ENCODE data around the gene PEPD.

PEPD gene

GRCh38 chr19:33545217-33545981, 23.8 kb upstream of the PEPD start:
- no peak for DNase-seq

DNA sequence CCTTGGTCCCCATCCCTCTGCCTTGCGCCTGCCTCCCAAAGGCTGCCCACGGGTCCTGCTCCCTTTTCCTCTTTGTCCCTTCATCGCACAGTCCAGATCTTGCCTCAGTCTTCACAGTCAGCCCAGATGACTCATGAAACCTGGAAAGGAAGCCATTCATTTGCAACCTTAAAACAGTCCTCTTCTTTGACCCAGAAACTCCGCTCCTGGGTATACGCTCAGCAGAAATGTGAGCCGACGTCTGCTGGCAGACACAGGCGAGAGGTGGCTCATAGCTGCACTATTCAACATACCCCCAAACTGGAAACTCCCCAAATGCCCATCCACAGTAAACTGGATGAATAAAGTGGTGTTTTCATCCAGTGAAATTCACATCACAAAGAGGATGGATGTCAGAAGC, 13.6 kb upstream of the PEPD start:
- DNase-seq: no peak

- no peak for DNase-seq
These were observed 11.4 kb upstream of the PEPD start for GRCh38 chr19:33532859-33533460.

DNA sequence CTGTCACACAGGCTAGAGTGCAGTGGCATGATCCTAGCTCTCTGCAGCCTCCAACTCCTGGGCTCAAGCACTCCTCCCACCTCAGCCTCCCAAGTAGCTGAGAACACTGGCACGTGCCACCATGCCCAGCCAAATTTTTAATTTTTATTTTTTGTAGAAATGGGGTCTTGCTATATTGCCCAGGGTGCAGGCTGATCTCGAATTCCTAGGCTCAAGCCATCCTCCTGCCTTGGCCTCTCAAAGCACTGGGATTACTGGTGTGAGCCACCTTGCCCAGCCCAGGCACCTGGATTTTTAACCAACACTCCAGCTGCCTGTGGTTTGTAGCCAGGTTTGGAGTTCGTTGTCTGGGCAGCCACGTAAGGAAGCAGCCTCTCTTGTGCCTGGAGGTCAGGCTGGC, 9.3 kb upstream of the PEPD start:
- no peak for DNase-seq

DNA sequence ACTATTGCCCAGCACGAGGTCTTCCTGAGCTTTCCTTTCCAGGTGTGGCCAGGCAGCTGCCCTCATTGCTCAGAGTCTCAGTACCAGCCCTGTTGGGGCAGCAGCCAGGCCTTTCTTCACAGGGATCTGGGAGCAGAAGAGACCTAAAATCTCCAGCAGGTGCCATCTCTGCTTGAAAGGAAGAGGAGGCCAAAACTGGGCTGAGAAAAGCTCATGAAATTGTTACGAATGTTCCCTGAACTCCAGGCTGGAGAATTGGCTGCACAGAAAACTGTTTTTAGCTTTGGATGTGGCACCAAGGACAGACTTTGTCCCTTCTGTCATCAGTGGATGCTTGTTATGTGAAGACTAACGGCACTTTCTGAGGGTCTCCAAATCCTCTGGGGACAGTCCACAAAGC, 8.7 kb upstream of the PEPD start:
- DNase-seq: no peak

DNA sequence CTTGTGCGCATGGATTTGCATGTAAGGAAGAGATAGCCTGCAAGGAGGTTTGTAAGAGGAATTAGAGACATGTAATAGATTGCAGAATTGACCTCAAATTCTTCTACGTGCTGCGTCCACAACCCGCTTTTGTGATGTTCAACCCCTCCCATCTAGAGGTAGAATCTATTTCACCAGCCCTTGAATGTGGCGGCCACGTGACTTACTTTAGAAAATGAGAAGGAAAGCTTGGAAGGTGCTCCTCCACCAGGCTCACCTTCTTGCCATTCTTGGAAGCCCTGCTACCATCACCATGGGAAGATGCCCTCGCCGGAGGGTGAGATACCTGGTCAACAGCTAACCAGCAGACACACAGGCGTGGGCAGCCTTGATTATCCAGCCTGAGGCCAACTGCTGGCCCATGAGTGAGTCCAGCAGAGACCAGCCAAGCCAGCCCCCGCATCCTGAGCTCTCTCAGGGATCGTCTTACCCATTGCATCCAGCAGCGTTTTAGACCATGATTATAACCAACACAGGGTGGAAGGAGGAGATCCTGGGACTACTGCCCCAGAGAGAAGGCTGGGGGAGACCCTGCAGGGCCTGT, 7.6 kb upstream of the PEPD start:
- DNase-seq: no peak

DNA sequence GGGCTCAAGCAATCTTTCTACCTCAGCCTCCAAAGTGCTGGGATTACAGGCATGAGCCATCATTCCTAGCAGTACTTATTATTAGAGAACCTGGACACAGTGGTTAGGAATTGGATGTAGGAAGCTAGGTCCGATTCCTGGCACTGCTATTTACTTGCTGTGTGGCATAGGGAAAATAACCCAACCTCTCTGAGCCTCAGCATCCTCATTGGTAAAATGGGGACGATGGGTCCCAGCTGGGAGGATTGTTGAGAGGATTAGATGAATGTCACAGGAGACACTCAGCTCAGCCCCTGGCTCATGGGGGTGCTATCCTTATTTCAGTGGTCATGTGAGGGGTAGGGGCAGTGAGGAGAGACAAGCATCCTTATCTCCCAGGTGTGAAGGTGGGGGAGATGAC, 6.8 kb upstream of the PEPD start:
- no peak for DNase-seq

- no peak for DNase-seq
These were observed 5.5 kb upstream of the PEPD start for GRCh38 chr19:33527125-33527524.

DNA sequence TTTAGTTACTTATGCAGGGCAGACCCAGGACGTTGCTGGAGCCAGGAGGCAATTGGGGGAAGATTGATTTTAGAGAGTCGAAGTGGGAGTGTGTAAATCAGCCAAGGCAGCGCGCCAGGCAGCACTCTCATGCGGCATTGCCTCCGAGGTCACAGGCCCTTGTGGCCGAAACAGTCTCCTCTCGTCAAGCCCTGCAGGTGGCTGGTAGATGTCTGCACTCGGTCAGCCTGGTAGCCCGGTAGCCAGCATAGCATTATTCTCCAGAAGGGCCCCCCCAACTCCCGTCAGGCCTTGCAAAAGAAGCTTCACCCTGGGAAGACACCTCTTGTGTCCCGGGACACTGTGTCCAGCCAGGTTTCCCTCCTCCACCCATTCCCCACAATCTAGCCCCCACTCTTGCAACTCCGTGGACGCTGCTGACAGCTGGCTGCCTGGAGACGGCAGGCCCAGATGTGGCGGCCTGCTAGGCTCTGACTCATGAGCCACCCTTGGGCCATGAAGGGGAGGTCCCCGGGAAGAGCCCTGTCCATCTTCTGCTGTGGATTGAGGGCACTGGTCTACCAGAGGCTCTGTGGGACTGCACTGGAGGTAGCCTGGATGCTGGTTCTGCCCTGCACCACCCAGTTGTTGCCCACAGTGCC, 2.6 kb upstream of the PEPD start:
- DNase-seq: no peak

DNA sequence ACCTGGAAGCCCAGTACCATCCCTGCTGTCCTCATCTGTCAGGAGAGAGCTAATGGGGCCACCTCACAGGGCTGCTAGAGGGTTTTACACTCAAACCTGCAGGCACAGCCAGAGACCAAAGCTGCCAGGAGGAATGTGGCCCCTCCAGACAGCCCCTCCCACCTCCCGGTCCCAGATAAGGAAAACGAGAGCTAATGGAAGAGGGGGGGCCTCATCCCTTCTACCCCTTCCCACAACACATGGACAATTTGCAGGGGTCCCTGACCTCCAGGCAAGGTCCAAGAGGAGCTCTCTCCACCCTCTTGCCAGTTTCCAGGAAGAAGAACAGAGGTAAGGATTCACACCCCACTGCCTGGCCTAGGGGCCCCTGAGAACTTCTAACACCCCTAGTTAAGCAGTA, 1.6 kb upstream of the PEPD start:
- DNase-seq: no peak

DNA sequence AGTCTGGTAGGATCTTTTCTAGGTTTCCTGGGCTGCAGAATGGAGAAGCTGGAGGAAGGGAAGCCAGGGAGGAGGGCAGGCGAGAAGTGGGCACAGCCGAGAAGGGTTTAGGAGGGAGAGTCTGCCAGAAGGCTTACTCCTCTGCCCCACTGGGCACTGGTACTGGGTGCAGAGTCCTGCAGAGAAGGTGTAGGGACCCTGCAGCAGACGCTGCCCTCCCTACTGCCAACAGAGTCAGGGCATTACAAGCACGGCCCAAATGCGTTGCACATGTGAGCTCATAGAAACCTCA, 726 bp upstream of the PEPD start:
- DNase-seq: no peak

DNA sequence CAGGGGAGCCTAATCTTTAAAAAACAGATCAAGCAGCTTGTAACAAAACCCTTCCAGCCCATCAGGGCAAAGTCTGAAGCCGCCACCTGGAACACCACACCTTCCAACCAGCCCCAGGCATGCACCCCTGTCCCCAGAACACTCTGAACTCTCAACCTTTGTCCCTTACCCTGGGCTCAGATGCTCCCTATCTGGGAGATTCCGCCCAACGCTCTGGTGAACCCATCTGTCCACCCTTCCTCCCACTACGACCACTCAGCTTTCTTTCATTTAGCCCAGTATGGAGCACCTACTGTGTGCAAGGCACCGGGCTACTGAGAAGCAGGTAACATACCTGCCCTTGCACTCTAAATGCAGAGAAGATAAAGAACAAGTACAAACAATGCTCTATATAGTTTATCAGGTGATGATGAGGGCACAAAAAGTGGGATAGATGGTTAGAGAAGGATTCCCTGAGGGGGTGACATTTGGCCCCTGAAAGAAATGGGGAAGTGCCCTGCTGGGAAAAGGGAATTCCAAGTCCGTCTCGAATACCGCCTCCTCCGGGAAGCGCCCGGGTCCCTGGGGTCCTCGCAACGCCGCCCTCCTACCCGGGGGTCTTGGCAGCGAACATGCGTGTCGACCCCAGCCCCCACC, 629 bp downstream of the PEPD start:
- peak in 1 of 2 donors; percentile 4 for DNase-seq

DNA sequence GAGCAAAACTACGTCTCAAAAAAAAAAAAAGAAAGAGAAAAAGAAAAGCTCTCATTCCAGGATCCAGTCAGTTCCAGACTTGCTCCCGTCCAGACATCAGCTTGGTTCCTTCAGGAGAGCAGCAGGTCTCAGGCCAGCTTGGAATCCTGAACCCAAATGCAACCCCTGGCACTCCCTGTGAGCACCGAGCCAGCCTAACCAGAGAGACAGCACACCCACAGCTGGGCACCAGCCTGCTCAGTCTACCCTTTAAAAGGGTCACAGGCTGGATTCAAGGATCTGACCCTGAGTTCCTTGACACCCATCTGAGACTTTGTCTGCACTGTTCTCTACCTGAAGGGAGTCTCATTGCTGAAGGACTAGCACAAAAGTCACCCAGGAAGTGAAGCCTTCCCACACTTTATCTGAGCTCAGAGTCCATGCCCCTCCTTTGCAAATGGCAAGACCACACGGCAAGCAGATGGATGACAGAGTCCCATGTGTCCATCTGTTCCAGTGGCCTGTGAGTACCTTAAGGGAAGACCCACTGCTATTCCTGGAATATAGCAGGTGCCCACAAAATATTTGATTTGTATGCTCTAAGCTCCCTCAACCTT, 1.4 kb downstream of the PEPD start:
- no peak for DNase-seq

GRCh38 chr19:33519416-33519815, 2.2 kb downstream of the PEPD start:
- no peak for DNase-seq

- no peak for DNase-seq
These were observed 3.0 kb downstream of the PEPD start for GRCh38 chr19:33518541-33518940.

GRCh38 chr19:33517922-33518321, 3.7 kb downstream of the PEPD start:
- no peak for DNase-seq

GRCh38 chr19:33515921-33516320, 5.7 kb downstream of the PEPD start:
- DNase-seq: no peak

- peak; percentile 3 to 13 for DNase-seq
These were observed 6.6 kb downstream of the PEPD start for GRCh38 chr19:33514885-33515551.

- no peak for DNase-seq
These were observed 8.2 kb downstream of the PEPD start for GRCh38 chr19:33513424-33513823.

DNA sequence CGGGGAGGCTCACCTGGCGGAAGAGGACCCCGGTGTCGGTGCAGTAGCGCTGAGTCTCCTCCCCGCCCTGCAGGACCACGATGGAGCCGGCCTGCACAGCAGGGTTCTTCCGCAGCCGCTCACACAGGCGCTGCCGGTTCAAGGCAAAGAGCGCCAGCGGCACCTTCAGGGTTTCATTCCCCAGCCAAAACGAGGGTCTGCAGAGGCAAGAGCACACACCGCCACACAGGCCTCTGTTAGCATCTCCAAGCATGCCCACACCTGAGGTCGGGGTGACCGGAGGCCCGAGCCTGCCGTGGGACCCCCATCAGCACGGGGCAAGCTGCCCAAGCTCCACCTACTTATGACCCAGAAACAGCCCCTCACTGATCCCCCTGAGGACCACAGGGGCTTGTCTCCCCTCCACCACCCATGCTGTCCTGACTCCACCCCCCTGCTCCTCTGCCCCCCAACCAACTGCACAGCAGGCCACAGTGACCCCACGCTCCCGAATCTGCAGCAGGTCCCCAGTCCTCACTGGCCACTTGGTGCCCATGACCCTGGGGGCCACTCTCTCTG, 8.9 kb downstream of the PEPD start:
- no peak for DNase-seq

DNA sequence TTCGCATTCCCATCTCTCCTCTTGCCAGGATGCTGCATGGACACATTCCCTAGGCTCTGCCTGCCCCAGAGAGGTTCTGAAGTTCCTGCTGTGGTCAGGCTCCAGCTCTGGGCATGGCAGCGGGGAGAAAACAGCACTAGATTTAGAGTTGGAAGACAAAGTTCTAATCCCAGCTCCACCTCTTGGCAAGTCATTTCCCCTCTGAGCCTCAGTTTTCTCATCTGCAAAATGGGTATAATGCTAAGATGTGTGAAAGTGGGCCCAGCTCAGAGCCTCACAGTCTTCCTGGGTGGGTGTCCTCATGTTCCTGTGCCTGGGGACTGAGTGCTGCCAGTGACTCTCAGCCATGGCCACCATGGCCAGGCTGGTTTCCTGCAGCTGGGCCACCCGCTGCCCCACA, 9.6 kb downstream of the PEPD start:
- no peak for DNase-seq

DNA sequence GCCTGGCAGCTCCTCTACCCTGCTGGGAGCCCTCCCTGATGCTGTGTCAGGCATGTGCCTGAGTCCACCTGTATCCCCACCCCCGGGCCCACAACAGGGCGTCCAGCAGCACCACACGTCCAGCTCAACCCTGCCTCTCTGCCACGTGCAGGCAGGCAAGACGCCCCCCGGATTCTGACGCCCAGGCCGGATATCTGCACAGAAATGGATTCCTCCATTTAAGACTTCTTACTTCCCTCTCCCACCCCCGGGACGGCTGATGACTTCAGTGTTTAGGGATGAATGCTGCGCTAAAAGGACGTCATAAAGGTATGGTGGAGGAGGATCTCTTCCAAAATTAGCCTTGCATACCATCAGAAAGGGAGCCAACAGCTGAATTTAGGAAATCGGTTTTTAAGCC, 10.2 kb downstream of the PEPD start:
- no peak for DNase-seq
